Fibroblast of lung (primary cell): ENCODE measurements around the gene SSBP3. TPM values are rescaled to one million over a fixed set of nuclear protein-coding genes. Genes with fewer than 3 reads are reported as not detected.

Source experiments
- DNase-seq, 2 donors: peaks; one replicate each; pipeline versions ENCODE4 v3.0.0 to v3.0.0-alpha.2; 2010; ENCODE audit warnings: low read depth in 2 of 2
- H2AFZ ChIP-seq: 2 replicates; pipeline ENCODE4 v1.5.1; 2012; ENCODE audit warnings: low read length, control low read depth, inconsistent platforms
- H3K27ac ChIP-seq: 2 replicates; pipeline ENCODE4 v1.5.1; 2011; ENCODE audit warnings: low read length, control low read depth; ENCODE audit not compliant: insufficient read depth
- H3K27me3 ChIP-seq: 2 replicates; pipeline ENCODE4 v1.5.1; 2011; ENCODE audit warnings: mild to moderate bottlenecking, low read length; ENCODE audit not compliant: control insufficient read depth, insufficient read depth
- H3K36me3 ChIP-seq: 2 replicates; pipeline ENCODE4 v1.5.1; 2011; ENCODE audit warnings: low read length; ENCODE audit not compliant: control insufficient read depth, insufficient read depth
- H3K4me1 ChIP-seq: 2 replicates; pipeline ENCODE4 v1.5.1; 2011; ENCODE audit warnings: low read length; ENCODE audit not compliant: control insufficient read depth, insufficient read depth; ENCODE audit errors: extremely low read depth
- H3K4me2 ChIP-seq: 2 replicates; pipeline ENCODE4 v1.5.1; 2011; ENCODE audit warnings: low read length, control low read depth; ENCODE audit not compliant: insufficient read depth; ENCODE audit errors: extremely low read depth
- H3K4me3 ChIP-seq, 4 experiments: fragments of 200-600 bp in 1 of 4; sonication (generic) in 1 of 4; replicated peaks in 1 of 4; 2 replicates each; pipeline ENCODE4 v1.5.1; 2011 to 2016; ENCODE audit warnings: low read length in 4 of 4, low read depth in 3 of 4, mild to moderate bottlenecking in 3 of 4, control low read depth in 2 of 4, inconsistent platforms in 1 of 4, mixed read lengths in 1 of 4; ENCODE audit not compliant: insufficient read depth in 1 of 4; ENCODE audit errors: control extremely low read depth in 1 of 4
- H3K79me2 ChIP-seq: 2 replicates; pipeline ENCODE4 v1.5.1; 2012; ENCODE audit warnings: mild to moderate bottlenecking, low read length, inconsistent platforms; ENCODE audit not compliant: control insufficient read depth, insufficient read depth
- H3K9ac ChIP-seq: 2 replicates; pipeline ENCODE4 v1.5.1; 2011; ENCODE audit warnings: mild to moderate bottlenecking, low read length, control low read depth; ENCODE audit not compliant: insufficient read depth
- H3K9me3 ChIP-seq: 2 replicates; pipeline ENCODE4 v1.5.1; 2012; ENCODE audit warnings: low read depth, low read length; ENCODE audit not compliant: control insufficient read depth, insufficient read depth
- H4K20me1 ChIP-seq: 2 replicates; pipeline ENCODE4 v1.5.1; 2011; ENCODE audit warnings: low read length; ENCODE audit not compliant: control insufficient read depth, insufficient read depth; ENCODE audit errors: extremely low read depth
- CTCF ChIP-seq, 2 donors: IDR thresholded peaks in 1 of 2; conservative IDR thresholded peaks in 1 of 2; 1 replicate in 1 of 2; 2 replicates in 1 of 2; pipeline ENCODE4 v1.5.1; 2011 to 2012; ENCODE audit warnings: low read length in 2 of 2, control low read depth in 1 of 2, inconsistent platforms in 1 of 2, low read depth in 1 of 2, mild to moderate bottlenecking in 1 of 2
- EZH2 ChIP-seq: IDR thresholded peaks from 2 replicates; pipeline ENCODE4 v1.5.1; 2012; ENCODE audit warnings: low read length, control low read depth, mild to moderate bottlenecking; ENCODE audit errors: missing control alignments
- polyA plus RNA-seq, 2 donors: library from polyadenylated mRNA; depleted of rRNA in 1 of 2; stranded (reverse) in 1 of 2; unstranded in 1 of 2; fragments of >200 nt; gene quantifications; 2 replicates each; pipeline ENCODE4 v1.2.1, GENCODE V29; 2011 to 2012; ENCODE audit warnings: missing spikeins in 1 of 2
- total RNA-seq: library from RNA; depleted of rRNA; stranded (reverse); fragments of >200 nt; gene quantifications from 2 replicates; pipeline ENCODE4 v1.2.1, GENCODE V29; 2014

Gene SSBP3
- total and polyA plus RNA-seq, 2 donors (not counting 1 experiment from before 2014, with no cell fraction given): 9.4 to 26.4 TPM

DNA sequence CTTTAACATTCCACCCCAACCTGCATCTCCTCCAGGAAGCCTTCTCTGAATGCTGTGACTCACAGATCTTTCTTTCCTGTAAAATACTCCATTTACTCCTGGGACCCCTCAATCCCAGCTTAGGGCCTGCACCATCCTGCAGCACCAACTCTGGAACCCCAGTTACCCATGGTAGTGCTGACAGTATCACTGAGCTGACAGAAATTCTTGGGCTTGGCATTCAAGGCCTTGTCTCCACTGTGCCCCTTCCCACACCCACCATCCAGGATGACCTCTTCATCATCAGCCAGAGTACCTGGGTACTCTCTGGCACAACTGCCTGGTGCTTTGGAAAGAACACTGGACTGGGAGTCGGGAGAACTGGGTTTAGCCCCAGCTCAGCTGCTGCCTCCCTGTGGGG is 214.7 kb downstream of the SSBP3 start:
- no peak for DNase-seq
- Histone ChIP-seq H3K27me3 (no peaks in the 10 kb centered on the region), H3K9ac (no peak overlapping the region), H4K20me1 (no peaks in the 10 kb centered on the region), H3K4me2 (no peak overlapping the region), H3K79me2 (no peaks in the 10 kb centered on the region), H3K4me3 (no peak overlapping the region), H2AFZ (no peak overlapping the region), H3K9me3 (no peaks in the 10 kb centered on the region), H3K27ac (no peak overlapping the region), H3K4me1 (no peaks in the 10 kb centered on the region), H3K36me3 (peaks cover 4% of the 10 kb centered on the region)
- TF ChIP-seq EZH2: no peak
- TF ChIP-seq CTCF (conservative IDR thresholded peaks at IDR 0.05 in 1 of 2, IDR thresholded peaks at IDR 0.05 in 1 of 2; ENCODE audit: low read depth in 1 of 2, low read length in 2 of 2): no peak

GRCh38 chr1:54190526-54190925 is 215.7 kb downstream of the SSBP3 start:
- H3K27me3 ChIP-seq: no peaks in the 10 kb centered on the region
- H3K36me3 ChIP-seq: peaks cover 4% of the 10 kb centered on the region
- no peaks in the 10 kb centered on the region for H3K4me1 ChIP-seq
- no peak overlapping the region for H3K4me3 ChIP-seq
- no peak overlapping the region for H3K4me2 ChIP-seq
- DNase-seq: no peak
- no peak overlapping the region for H2AFZ ChIP-seq
- TF ChIP-seq CTCF (conservative IDR thresholded peaks at IDR 0.05 in 1 of 2, IDR thresholded peaks at IDR 0.05 in 1 of 2; ENCODE audit: low read depth in 1 of 2, low read length in 2 of 2): no peak
- no peak for TF ChIP-seq EZH2
- H3K79me2 ChIP-seq: no peaks in the 10 kb centered on the region
- no peaks in the 10 kb centered on the region for H3K9me3 ChIP-seq
- no peaks in the 10 kb centered on the region for H4K20me1 ChIP-seq
- no peak overlapping the region for H3K9ac ChIP-seq
- no peak overlapping the region for H3K27ac ChIP-seq

DNA sequence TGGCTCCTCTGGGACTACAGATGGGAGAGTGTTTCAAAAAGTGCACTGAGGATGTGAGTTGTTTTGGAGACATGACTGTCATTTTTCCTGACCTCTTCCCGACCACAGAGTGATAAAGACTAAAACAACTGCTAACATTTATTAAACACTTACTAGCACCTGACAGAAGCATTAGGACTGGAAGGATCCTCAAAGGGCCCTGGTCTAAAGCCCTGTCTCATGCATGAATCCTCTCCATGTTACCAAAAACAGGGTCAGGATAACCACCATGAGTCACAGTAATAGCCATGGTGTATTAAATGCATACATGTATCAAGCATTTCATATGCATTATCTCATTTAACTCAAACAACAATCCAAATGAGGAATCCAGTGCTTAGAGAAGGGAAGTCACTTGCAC is 217.9 kb downstream of the SSBP3 start:
- Histone ChIP-seq H3K4me2 (no peak overlapping the region), H3K4me3 (no peak overlapping the region), H2AFZ (no peak overlapping the region), H4K20me1 (no peaks in the 10 kb centered on the region), H3K9ac (no peak overlapping the region), H3K27ac (no peak overlapping the region), H3K9me3 (no peaks in the 10 kb centered on the region), H3K79me2 (no peaks in the 10 kb centered on the region), H3K36me3 (peaks cover 1% of the 10 kb centered on the region), H3K4me1 (no peaks in the 10 kb centered on the region), H3K27me3 (no peaks in the 10 kb centered on the region)
- TF ChIP-seq EZH2 (no peak), CTCF (conservative IDR thresholded peaks at IDR 0.05 in 1 of 2, IDR thresholded peaks at IDR 0.05 in 1 of 2; ENCODE audit: low read depth in 1 of 2, low read length in 2 of 2) (no peak)
- DNase-seq: no peak
